ENCODE measurements around the gene SP8. TPM values are rescaled to one million over a fixed set of nuclear protein-coding genes. Genes with fewer than 3 reads are reported as not detected.

Gene SP8
- total RNA-seq, 1 donor from 2014 or later: not detected

DNA sequence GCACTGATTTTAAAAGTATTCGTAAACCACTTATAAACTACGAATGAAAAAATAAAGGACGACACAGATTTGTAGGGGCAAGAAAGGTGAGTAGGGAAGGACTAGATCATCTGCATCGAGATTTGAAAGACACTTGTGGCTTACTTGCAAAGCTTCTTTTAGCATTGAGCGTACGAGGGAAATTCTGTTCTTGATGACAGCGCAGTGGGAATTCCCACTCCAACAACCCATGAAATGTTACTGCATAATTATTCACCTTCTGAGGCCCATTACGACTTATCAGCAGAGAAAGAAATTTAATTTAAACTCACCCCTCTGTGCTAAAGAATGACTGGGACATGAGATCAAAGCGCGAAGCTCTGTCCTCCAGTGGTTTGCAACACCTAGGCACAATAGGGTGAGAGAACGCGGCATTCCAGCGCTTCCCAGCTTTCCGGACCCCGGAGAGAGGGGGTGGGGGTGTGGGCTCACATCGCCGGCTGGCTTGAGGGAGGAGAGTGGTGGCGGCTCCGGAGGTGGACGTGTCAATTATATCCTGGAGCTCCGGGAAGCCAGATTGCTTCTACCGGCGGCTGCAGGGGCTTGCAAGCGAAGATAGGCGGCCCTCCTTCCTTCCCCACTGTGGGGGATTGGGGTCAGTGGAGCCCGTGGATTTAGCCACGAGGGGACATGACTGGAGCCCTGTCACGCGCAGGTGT is 10.3 kb downstream of the SP8 start:
- no peak for DNase-seq (ENCODE audit: low spot score)

DNA sequence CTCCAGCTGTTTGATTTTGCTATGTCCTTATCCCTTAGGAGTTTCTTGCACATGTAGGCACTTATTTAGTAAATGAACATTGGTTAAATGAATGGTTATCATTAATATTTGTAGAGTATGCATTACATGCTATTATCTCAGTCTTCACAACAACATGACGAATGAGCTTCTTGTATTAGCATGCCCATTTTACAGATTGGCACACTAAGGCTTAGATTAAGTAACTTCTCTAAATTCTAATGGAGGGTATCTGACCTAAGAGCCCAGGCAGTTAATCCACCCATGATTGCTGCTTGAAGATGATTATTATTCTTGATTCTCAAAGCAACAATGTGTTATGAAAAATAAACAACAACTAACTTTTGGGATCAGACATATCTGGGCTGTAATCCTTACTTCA is 32.7 kb downstream of the SP8 start:
- DNase-seq (ENCODE audit: low spot score): no peak

DNA sequence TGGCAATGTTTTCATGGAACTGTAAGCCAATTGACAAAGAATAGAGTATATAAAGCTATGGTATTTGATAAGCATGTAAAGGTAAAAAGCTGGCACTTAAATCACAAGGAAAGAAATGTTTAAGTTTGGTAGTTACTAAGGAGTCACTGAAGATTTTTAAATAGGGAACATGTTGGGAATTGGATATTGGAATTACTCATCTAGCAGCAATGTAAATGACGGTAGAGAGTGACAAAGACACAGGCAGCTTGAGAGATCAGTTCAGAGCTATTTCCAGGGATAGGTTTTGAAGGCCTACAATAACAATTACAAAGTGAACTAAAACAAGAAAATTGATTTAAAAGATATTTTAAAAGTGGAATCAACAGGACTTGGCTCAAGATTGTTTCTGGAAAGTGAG is 36.8 kb downstream of the SP8 start:
- no peak for DNase-seq (ENCODE audit: low spot score)

DNA sequence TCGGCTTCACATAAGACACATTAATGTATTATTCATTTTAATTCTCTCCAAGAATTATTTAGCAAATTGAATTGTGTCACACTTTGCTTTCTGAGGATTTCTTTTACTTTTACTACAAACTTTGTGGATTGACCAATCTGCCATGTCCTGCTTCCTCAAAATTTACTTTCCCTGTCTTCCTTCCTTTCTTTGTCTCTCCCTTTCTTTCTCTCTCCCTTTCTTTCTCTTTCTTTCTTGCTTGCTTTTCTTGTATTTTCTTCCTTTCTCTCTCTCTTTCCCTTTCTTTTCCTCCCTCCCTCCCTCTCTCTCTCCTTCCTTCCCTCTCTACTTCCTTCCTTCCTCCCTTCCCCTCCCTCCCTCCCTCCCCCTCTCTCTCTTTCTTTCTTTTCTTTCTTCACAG is 37.8 kb downstream of the SP8 start:
- no peak for DNase-seq (ENCODE audit: low spot score)

DNA sequence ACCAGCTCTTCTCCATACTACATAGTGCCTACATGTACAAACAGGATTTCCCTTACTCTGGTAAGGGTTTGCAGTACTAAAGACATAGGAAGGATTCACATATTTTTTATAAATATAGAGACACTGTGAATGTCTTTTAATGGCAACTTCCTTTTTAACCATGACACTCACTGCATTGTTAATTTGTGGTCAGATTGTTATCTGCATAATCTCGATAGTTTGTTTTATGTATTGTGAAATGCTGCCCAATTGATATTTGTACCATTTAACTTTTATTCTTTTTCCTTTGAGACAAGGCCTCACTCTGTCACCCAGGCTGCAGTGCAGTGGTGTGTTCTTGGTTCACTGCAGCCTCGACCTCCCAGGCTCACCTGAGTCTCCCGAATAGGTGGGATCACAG is 39.7 kb downstream of the SP8 start:
- DNase-seq (ENCODE audit: low spot score): no peak

DNA sequence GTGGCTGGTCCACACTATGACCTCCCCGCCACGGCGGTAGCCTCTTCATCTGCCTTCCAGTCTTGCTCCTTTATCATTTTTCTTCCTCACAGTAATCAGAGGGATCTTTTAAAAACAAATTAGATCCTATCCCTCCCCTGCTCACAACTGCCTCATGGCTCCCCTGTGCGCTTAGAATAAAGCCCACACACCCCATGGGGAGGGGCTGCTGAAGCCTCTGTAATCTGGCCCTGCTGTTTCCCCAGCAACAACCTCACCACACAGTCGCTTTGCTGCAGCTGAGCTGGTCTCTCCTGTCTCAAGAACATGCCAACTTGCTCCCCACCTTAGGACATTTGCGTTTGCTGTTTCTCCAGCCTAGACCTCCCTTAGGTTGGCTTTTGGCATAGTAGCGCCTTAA is 41.0 kb downstream of the SP8 start:
- DNase-seq (ENCODE audit: low spot score): no peak

DNA sequence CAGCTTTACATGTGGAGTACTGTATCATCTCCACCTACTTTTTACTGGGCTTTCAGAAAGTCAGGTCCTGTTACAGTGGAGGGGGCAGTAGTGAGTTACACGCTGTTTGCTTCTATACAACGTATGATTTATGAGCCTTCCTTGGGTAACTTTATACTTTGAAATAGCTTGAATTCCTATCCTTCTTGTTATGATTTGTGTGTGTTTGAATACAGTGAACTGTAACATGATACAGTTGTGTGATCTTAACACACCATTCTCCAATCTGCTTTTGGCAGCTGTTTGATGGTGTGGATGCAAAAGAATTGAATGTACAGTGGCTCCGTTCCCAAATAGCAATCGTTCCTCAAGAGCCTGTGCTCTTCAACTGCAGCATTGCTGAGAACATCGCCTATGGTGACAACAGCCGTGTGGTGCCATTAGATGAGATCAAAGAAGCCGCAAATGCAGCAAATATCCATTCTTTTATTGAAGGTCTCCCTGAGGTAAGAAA is 41.7 kb downstream of the SP8 start:
- no peak for DNase-seq (ENCODE audit: low spot score)

DNA sequence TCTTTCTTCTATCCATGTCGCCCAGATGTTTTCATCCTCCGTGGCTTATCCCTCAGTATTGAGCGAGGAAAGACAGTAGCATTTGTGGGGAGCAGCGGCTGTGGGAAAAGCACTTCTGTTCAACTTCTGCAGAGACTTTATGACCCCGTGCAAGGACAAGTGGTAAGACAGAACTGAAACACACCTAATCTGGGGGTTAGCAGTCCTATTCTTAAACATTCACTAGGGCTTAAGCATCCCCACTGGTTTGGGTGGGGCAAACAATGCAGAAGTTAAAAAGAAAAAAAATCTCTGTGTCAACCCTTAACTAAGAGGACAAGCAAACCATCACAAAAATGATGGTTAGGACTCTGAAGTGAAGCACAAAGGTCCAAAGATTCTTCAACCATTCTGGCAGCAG is 43.8 kb downstream of the SP8 start:
- DNase-seq (ENCODE audit: low spot score): no peak

DNA sequence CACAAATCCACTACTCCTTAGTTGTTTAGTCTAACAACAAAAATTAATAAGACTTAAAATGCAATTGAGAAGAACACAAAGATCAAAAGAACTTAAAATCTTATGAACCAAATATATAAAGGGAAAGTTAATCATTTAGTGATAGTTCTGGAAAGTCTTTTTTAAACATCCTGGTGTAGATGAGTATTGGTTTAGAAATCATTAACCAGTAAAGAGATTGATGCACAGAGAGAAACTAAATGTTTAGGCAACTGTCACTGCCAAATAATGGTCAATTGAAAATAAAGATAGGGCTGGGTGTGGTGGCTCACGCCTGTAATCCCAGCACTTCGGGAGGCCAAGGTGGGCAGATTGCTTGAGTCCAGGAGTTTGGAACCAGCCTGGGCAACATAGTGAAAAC is 44.9 kb downstream of the SP8 start:
- DNase-seq (ENCODE audit: low spot score): no peak

DNA sequence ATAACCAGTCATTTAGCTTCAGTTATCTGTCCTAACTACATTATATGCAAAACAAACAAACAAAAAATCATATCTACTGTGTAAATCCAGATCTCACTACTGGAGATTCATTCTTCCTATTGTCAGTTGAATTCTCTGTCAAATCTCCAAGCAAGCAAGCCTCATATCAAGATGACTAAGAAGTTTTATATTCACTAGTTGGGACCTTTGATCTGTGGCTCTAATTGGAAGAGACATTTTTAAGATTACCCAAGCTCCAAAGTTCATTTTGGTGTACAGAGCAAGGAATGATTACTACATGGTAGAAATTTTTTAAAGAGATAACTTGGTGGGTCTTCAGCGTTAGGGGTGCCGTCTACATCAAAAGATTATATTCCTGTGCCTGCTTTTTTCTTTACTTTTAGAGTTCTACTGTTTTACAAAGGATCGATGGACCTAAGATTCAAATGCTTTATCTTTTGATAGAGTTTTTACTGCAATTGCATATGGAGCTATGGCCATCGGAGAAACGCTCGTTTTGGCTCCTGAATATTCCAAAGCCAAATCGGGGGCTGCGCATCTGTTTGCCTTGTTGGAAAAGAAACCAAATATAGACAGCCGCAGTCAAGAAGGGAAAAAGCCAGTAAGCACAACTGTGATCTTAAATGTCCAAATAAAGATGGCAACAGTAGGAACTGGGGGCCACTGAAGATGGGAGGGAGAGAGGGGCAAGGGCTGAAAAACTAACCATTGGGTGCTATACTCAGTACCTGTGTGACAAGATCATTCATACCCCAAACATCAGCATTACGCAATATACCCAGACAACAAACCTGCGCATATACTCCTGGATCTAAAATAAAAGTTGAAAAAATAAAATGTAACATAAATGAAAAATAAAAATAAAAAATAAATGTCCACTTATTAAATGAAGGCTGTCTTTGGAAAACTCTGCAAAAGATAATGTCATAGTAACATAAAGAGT is 47.9 kb downstream of the SP8 start:
- no peak for DNase-seq (ENCODE audit: low spot score)

DNA sequence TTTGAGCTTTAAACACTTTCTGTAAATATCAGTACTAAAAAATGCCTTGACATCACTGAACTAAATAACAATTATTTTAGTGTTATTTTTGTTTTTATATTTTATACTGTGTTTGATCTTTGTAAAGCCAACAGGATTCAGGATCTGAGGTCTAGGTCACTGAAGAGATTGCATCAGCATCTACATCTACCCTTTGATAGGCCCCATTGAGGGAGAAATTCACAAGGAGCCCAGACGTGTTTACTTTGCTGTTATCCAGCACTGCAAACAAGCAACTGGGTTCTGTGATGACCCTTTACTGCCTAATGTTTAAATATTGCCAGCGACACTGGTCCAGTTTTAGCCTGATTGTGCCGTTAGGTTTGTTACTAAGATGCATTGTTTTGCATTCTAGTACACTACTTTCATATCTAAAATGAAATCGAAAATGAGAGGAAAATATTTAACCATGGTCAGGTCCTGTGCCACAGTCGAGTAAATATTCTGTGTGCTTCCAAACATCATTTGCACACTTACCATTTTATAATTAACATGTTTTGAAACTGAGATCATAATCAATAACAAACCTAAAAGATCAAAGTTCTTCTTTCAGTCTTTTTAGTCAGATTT is 48.7 kb downstream of the SP8 start:
- DNase-seq (ENCODE audit: low spot score): no peak

DNA sequence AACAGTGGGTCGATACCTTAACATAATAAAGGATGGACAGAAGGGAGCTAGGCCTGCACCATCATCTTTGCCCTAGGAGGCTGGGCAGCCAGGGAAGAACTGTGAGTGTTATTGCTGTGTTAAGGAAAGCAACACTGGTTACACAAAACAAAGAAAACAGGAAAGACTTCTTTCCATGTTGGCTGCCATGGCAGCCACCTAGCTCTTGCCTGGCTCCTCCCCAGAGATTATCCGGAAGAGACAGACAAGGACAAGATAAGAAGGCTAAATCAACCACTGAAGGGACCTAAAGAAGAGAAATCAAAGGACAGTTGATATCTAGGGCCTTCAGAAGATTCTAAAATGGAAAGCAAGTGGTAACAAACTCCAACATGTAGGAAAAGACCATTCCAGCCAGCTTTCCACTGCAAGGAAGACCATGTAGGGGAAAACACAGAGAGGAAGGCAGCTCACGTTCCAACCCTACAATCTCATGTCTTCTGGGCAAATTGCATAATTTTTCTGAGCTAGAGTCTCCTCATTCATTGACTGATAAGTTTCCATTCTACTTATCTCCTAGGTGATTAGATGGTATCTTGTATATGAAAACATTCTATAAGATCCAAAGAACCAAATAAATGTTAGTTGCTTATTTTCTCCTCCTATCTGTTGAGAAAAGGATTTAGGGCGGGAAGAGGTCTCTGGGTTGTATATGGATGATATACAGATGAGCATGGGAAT is 51.2 kb downstream of the SP8 start:
- DNase-seq (ENCODE audit: low spot score): no peak

Other genes with a start within 250 kb of the SP8 start
- 2.5 TPM for gene ABCB5, start 171.2 kb downstream of the SP8 start, total RNA-seq